ENCODE data around the gene CTNNA2.

The CTNNA2 gene

GRCh38 chr2:80303006-80303908 lies 790.4 kb downstream of the CTNNA2 start:
- Mint-ChIP-seq H3K36me3 (peaks cover 2% of the 10 kb centered on the region), H3K4me1 (no peaks in the 10 kb centered on the region), H3K4me3 (no peak overlapping the region), H3K9me3 (peaks cover 2% of the 10 kb centered on the region), H3K27ac (no peak overlapping the region), H3K27me3 (peaks cover 12% of the 10 kb centered on the region)
- DNase-seq (ENCODE audit: low spot score in 2 of 2) (no peak), ATAC-seq (ENCODE audit: low read depth) (no peak)

DNA sequence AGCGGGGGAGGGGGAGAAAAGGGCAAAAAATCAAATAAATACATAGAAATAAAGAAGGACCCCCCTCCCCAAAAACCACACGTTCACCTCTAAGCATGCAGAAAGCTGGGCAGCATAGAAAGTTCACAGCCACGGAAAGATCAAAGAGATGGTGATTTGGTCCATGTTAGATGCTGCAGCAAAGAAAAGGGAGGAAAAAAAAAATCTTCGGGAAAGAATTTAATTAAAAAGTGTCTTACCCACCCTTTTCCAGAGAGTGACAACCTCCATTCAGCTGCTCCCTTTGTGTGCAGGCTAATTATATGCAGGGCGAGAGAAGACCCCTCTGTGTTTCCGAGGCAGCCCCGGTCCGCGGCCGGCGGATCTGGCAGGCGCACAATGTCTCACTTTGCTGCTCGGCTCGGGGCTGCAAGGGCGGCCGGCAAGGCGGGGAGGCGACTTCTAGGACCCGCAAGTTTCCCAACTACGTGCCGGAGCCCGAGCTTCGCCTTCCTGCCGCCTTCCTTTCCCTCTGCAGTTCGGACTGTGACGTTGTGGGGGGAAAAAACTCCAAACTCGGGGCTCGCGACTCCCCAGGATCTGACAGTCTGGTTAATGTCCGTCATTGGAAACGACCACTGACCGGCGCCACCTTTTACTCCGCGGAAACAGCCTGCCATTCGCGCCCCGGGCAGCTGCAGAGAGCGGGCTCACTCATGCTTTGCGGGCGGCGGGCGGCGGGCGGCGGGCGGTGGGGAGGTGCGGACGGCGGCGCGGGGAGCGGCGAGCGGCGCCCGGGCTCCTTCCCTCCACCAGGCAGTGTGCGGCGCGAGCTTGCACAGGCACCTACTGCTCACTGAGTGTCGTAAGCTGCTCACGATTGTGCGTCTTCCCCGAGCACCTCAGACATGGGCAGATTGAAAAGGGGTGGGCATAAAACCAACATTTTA lies 791.3 kb downstream of the CTNNA2 start, which contains the start of gene LRRTM1:
TSS of gene LRRTM1 (minus strand) at position 844 of the 929 bp plus-strand sequence. CDS start 933 bp downstream, outside the sequence.
- no peak for DNase-seq (ENCODE audit: low spot score in 2 of 2)
- Mint-ChIP-seq H3K27ac (no peak within 1 kb of the TSS), H3K36me3 (peaks cover 2% of the 10 kb centered on the region), H3K9me3 (peaks cover 2% of the 10 kb centered on the region), H3K27me3 (peaks cover 12% of the 10 kb centered on the region), H3K4me1 (no peaks in the 10 kb centered on the region), H3K4me3 (no peak within 1 kb of the TSS)
- ATAC-seq (ENCODE audit: low read depth) = no peak

DNA sequence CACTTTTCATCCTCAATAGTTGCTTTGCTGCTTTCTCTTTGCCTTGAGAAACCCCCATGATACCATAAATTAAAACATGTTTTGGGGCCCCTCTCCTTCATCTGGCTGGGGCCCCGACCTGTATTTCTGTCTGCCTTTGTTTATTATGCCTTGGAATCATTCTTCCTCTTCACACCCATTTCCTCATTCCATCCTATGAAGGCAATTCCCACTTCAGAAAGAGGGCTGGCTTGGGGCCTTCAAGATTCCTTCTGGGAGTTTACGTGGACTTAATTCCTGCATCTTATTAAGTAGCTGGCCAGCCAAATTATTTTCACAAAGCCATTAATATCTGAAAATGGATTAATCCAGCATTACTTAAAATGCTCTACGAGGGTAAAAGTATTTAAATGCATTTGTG lies 798.5 kb downstream of the CTNNA2 start:
- Mint-ChIP-seq H3K4me3 (no peak overlapping the region), H3K27me3 (no peaks in the 10 kb centered on the region), H3K36me3 (peaks cover under 1% of the 10 kb centered on the region), H3K27ac (no peak overlapping the region), H3K4me1 (no peaks in the 10 kb centered on the region), H3K9me3 (peaks cover 2% of the 10 kb centered on the region)
- DNase-seq (ENCODE audit: low spot score in 2 of 2) = no peak
- ATAC-seq (ENCODE audit: low read depth) = no peak

GRCh38 chr2:80312282-80312839 lies 799.5 kb downstream of the CTNNA2 start:
- H3K27me3 Mint-ChIP-seq = no peaks in the 10 kb centered on the region
- no peak overlapping the region for H3K4me3 Mint-ChIP-seq

DNA sequence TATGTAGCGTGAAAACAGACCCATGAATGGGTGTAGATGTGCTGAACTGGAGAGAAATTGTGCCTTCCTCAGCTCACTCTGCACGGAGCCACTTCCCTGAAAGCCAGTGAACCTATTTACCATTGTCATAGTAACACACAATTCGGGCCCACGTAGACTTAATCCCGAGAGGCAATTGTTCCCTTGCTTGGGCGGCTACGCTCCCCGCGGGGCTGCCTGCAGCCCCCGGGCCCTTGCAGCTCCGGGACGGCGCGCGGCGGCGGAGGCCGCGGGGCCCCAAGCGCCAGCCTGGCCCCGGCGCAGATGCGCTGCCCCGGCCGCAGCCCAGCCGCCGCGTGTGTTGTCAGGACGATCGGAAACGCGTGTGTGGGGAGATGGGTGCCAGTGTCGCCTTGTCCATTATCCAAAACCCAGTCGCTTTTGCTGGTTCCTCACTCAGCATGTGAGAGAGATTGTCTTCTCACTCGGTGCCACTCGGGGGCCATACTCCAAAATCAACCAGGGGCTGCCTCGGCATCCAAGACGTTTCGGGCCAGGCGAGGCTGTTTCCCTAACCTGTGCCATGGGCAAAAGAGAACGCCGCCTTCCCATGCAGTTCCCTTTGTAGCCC lies 809.6 kb downstream of the CTNNA2 start:
- H3K9me3 Mint-ChIP-seq = peaks cover 2% of the 10 kb centered on the region
- no peak overlapping the region for H3K27ac Mint-ChIP-seq
- no peaks in the 10 kb centered on the region for H3K27me3 Mint-ChIP-seq
- H3K4me1 Mint-ChIP-seq = no peaks in the 10 kb centered on the region
- no peak for DNase-seq (ENCODE audit: low spot score in 2 of 2)
- H3K4me3 Mint-ChIP-seq = no peak overlapping the region
- no peak for ATAC-seq (ENCODE audit: low read depth)
- H3K36me3 Mint-ChIP-seq = no peaks in the 10 kb centered on the region

More at GRCh38 chr2:80312282-80312839, 799.5 kb downstream of the CTNNA2 start:
- no peak for ATAC-seq (ENCODE audit: low read depth)
- no peaks in the 10 kb centered on the region for H3K36me3 Mint-ChIP-seq
- H3K4me1 Mint-ChIP-seq = no peaks in the 10 kb centered on the region
- H3K27ac Mint-ChIP-seq = no peak overlapping the region
- no peak for DNase-seq (ENCODE audit: low spot score in 2 of 2)
- H3K9me3 Mint-ChIP-seq = peaks cover 4% of the 10 kb centered on the region

DNA sequence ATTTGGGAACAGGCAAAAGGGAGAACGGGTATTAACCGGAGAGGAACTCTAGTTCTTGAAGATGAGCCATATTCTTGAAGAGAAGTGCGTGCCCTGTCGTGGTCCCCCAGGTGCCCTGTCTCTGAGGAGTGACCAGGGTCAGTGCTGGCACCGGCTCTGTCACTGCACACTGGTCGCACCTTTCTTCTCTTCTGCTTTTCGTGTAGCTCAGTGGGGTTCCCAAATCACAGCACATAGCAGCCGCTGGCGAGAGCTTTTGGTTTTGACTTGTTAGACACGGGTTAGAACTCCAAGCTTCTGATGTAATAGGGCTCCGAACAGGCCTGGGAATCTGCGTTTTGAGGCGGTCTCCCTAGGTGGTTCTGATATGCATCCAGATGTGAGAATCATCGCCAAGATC lies 810.1 kb downstream of the CTNNA2 start:
- Mint-ChIP-seq H3K36me3 (no peaks in the 10 kb centered on the region), H3K4me3 (no peak overlapping the region), H3K27ac (no peak overlapping the region), H3K27me3 (no peaks in the 10 kb centered on the region), H3K4me1 (no peaks in the 10 kb centered on the region), H3K9me3 (no peaks in the 10 kb centered on the region)
- DNase-seq (ENCODE audit: low spot score in 2 of 2) (no peak), ATAC-seq (ENCODE audit: low read depth) (no peak)

DNA sequence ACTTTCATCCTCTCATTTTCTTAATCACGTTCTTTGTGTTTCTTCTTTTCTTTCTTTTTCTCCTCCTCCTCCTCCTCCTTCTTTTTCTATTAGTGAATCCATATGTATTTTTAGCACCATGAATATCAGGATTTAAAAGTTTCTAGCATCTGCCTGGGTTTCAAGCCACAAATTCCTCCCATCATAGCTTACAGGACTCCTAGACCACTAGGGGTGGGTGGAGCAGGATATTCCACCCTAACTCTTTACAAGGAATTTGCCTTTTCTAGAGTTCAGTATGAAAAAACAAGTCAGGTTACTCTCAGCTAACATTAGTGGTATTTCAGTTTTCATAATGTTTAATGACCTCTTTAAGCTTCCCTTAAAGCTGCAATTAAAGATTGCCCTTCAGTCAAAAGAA lies 810.8 kb downstream of the CTNNA2 start:
- Mint-ChIP-seq H3K36me3 (no peaks in the 10 kb centered on the region), H3K27me3 (no peaks in the 10 kb centered on the region), H3K9me3 (no peaks in the 10 kb centered on the region), H3K27ac (no peak overlapping the region), H3K4me3 (no peak overlapping the region), H3K4me1 (no peaks in the 10 kb centered on the region)
- ATAC-seq (ENCODE audit: low read depth) (no peak), DNase-seq (ENCODE audit: low spot score in 2 of 2) (no peak)

- no peak overlapping the region for H3K27ac Mint-ChIP-seq
- no peaks in the 10 kb centered on the region for H3K4me1 Mint-ChIP-seq
- H3K9me3 Mint-ChIP-seq = no peaks in the 10 kb centered on the region
- DNase-seq (ENCODE audit: low spot score in 2 of 2) = no peak
- H3K36me3 Mint-ChIP-seq = no peaks in the 10 kb centered on the region
- no peak overlapping the region for H3K4me3 Mint-ChIP-seq
- no peak for ATAC-seq (ENCODE audit: low read depth)
- no peaks in the 10 kb centered on the region for H3K27me3 Mint-ChIP-seq
Measured at GRCh38 chr2:80324525-80324924, 811.7 kb downstream of the CTNNA2 start.

- no peaks in the 10 kb centered on the region for H3K4me1 Mint-ChIP-seq
- no peak for ATAC-seq (ENCODE audit: low read depth)
- no peak for DNase-seq (ENCODE audit: low spot score in 2 of 2)
- H3K4me3 Mint-ChIP-seq = no peak overlapping the region
- no peaks in the 10 kb centered on the region for H3K27me3 Mint-ChIP-seq
- H3K9me3 Mint-ChIP-seq = no peaks in the 10 kb centered on the region
- no peaks in the 10 kb centered on the region for H3K36me3 Mint-ChIP-seq
- H3K27ac Mint-ChIP-seq = no peak overlapping the region
Measured at GRCh38 chr2:80326214-80326613, 813.4 kb downstream of the CTNNA2 start.

DNA sequence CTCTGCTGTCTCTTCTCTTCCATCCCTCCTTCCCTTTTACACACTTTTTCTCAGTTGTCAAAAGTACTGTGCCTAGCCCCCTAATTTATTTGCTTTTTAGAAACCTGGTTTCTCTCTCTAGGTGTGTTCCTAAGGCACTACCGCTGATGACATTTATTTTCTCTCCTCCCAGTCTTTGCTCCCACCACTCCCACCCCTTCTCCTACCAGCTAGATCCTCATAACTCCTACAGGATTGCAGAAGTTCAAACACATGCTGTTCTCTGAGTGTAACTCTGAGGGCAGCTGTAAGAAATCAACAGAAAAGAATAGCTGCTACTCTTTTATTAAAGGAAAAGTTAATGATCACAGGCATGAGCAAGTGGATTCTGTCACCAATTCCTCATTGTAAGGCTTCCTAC lies 814.0 kb downstream of the CTNNA2 start:
- ATAC-seq (ENCODE audit: low read depth) (no peak), DNase-seq (ENCODE audit: low spot score in 2 of 2) (no peak)
- Mint-ChIP-seq H3K9me3 (no peaks in the 10 kb centered on the region), H3K27ac (no peak overlapping the region), H3K4me1 (no peaks in the 10 kb centered on the region), H3K36me3 (no peaks in the 10 kb centered on the region), H3K27me3 (no peaks in the 10 kb centered on the region), H3K4me3 (no peak overlapping the region)

DNA sequence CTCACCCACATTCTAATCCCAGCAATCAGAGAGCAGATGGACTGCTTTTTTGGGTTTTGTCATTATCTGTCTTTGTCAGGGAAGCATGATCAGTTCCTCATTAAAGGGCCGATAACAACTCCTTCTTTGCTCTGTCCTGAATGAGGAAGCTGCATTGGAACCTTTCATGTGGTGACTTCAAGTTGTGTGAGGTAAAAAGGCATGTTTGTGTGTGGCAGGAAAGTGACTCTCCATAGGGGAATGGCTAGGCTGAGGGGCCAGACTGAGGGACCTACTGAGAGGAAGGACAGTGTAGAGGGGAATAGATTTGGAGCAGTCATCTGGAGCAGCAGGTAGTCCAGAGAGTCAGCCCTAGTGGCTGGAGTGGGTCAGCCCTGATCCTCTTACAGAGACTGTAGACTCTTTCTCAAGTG lies 815.3 kb downstream of the CTNNA2 start:
- no peaks in the 10 kb centered on the region for H3K36me3 Mint-ChIP-seq
- H3K27me3 Mint-ChIP-seq = no peaks in the 10 kb centered on the region
- no peak overlapping the region for H3K4me3 Mint-ChIP-seq
- ATAC-seq (ENCODE audit: low read depth) = no peak
- H3K9me3 Mint-ChIP-seq = no peaks in the 10 kb centered on the region
- no peak overlapping the region for H3K27ac Mint-ChIP-seq
- H3K4me1 Mint-ChIP-seq = no peaks in the 10 kb centered on the region
- DNase-seq (ENCODE audit: low spot score in 2 of 2) = no peak

- DNase-seq (ENCODE audit: low spot score in 2 of 2) = no peak
Measured at GRCh38 chr2:80329491-80329890, 816.6 kb downstream of the CTNNA2 start.

DNA sequence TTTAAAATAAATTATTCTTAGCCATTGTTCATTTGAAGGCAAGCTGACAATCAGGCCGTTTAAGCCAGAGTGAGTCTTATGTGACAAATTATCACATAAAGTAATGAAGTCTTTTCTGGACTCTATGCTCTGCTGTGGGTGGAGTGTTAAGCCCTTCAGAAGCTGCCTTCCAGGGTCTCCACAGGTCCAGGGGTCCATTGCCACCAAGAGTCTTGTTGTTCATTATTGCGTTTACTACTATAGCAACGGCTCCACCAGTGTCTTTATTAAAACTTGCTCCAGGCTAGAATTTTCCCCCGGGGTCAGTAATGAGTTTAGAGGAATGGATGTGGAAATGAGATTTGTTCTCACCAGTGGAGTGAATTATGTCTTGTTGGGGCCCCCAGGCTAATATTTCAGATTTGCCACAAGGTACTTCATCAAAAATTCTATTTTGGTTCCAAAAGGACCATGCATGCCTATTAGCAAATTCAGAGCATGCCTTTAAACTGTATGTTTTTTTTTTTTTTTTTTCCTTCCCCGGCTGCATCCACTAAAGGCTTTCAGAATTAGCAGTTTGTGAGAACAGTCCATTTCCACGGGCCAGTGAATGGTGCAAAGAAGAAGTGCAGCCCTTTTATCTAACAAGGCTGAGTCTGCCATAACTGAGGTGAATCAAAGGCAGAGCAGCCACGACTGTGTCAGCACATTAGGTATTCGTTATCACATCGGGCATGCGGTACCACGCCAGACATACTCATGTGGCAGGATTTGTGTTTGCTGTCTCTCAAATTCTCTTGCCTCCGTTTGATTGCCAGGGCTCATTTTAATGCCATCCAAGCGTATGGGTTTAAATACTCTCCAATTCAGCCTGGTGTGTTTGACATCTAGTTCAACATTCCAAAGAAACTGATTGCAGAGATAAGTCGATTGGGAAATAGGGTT lies 817.9 kb downstream of the CTNNA2 start:
- DNase-seq (ENCODE audit: low spot score in 2 of 2) (no peak), ATAC-seq (ENCODE audit: low read depth) (no peak)
- Mint-ChIP-seq H3K4me3 (no peak overlapping the region), H3K27ac (no peak overlapping the region), H3K27me3 (no peaks in the 10 kb centered on the region), H3K36me3 (no peaks in the 10 kb centered on the region), H3K9me3 (peaks cover 1% of the 10 kb centered on the region), H3K4me1 (no peaks in the 10 kb centered on the region)

More at GRCh38 chr2:80329491-80329890, 816.6 kb downstream of the CTNNA2 start:
- ATAC-seq (ENCODE audit: low read depth) = no peak
- H3K36me3 Mint-ChIP-seq = no peaks in the 10 kb centered on the region
- H3K27ac Mint-ChIP-seq = no peak overlapping the region
- H3K4me1 Mint-ChIP-seq = no peaks in the 10 kb centered on the region
- no peaks in the 10 kb centered on the region for H3K9me3 Mint-ChIP-seq
- no peak overlapping the region for H3K4me3 Mint-ChIP-seq
- H3K27me3 Mint-ChIP-seq = no peaks in the 10 kb centered on the region
